ENCODE measurements around the gene COG8.
"Not testable (repeated sequence)": the region's sequence is repeated elsewhere in the genome, so short reads cannot be mapped to it uniquely, and the experiment has no call there.

COG8 gene

GRCh38 chr16:69293401-69293800 lies 46.0 kb downstream of the COG8 start:
- no peaks in the 10 kb centered on the region for H3K36me3 Mint-ChIP-seq
- H3K9me3 Mint-ChIP-seq, result no peaks in the 10 kb centered on the region
- no peak overlapping the region for H3K4me3 Mint-ChIP-seq
- H3K27me3 Mint-ChIP-seq, result no peaks in the 10 kb centered on the region
- no peaks in the 10 kb centered on the region for H3K4me1 Mint-ChIP-seq
- no peak overlapping the region for H3K27ac Mint-ChIP-seq

GRCh38 chr16:69291657-69292056 lies 47.7 kb downstream of the COG8 start:
- not testable (repeated sequence) for H3K4me3 Mint-ChIP-seq, H3K27me3 Mint-ChIP-seq, H3K4me1 Mint-ChIP-seq, H3K27ac Mint-ChIP-seq, H3K36me3 Mint-ChIP-seq, H3K9me3 Mint-ChIP-seq

GRCh38 chr16:69286941-69287713 lies 52.2 kb downstream of the COG8 start:
- Mint-ChIP-seq H3K27ac (no peak overlapping the region), H3K36me3 (no peaks in the 10 kb centered on the region), H3K4me3 (no peak overlapping the region), H3K27me3 (no peaks in the 10 kb centered on the region), H3K4me1 (no peaks in the 10 kb centered on the region), H3K9me3 (no peaks in the 10 kb centered on the region)

GRCh38 chr16:69285240-69285639 lies 54.1 kb downstream of the COG8 start:
- H3K36me3 Mint-ChIP-seq, result no peaks in the 10 kb centered on the region
- H3K27me3 Mint-ChIP-seq, result no peaks in the 10 kb centered on the region
- H3K9me3 Mint-ChIP-seq, result no peaks in the 10 kb centered on the region
- no peaks in the 10 kb centered on the region for H3K4me1 Mint-ChIP-seq
- no peak overlapping the region for H3K4me3 Mint-ChIP-seq
- no peak overlapping the region for H3K27ac Mint-ChIP-seq

GRCh38 chr16:69283851-69284250 lies 55.5 kb downstream of the COG8 start:
- no peaks in the 10 kb centered on the region for H3K9me3 Mint-ChIP-seq
- no peaks in the 10 kb centered on the region for H3K36me3 Mint-ChIP-seq
- no peaks in the 10 kb centered on the region for H3K27me3 Mint-ChIP-seq
- H3K27ac Mint-ChIP-seq, result no peak overlapping the region
- H3K4me3 Mint-ChIP-seq, result no peak overlapping the region
- no peaks in the 10 kb centered on the region for H3K4me1 Mint-ChIP-seq

- no peak overlapping the region for H3K4me3 Mint-ChIP-seq
- H3K4me1 Mint-ChIP-seq, result no peaks in the 10 kb centered on the region
- no peaks in the 10 kb centered on the region for H3K36me3 Mint-ChIP-seq
- no peaks in the 10 kb centered on the region for H3K9me3 Mint-ChIP-seq
- no peaks in the 10 kb centered on the region for H3K27me3 Mint-ChIP-seq
- no peak overlapping the region for H3K27ac Mint-ChIP-seq
Measured at GRCh38 chr16:69277413-69277812, 62.0 kb downstream of the COG8 start.

Data from activated naive CD4-positive, alpha-beta T cell treated with anti-CD3 and anti-CD28 coated beads, Interleukin-2, amount 50 U/mL, for 24 hours (primary cell).